VCaP (cell line): Measurements from ENCODE around the gene NIPBL.

Experiments used
- H3K27ac ChIP-seq: fragments of 450-650 bp; 2 replicates; pipeline ENCODE4 v1.5.1; 2017
- TF ChIP-seq, protein P1 (sequence below): fragments of 450-650 bp; conservative IDR thresholded peaks from 2 replicates; pipeline ENCODE4 v1.5.1; 2017; ENCODE audit warnings: mild to moderate bottlenecking, moderate library complexity

NIPBL gene

DNA sequence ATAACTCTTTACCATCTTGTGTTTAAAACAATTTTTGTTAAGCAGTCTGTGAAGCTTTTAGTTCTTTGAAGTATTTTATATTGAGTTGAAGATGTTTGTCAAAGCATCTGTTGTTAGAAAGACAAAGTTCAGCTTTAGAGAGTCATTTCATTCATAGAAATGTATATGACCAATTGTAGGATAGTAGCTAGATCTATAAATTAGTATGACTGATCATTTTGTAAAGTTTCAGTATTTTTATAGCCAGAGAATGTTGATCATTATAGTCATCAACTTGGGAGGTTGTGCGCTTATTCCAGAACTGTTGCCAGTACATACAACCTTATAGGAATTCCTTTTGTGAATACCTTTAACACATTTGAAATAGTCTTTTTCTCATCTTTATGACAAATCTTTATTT, 5.2 kb downstream of the NIPBL start:
- H3K27ac ChIP-seq = no peak overlapping the region
- TF ChIP-seq, protein P1, sequence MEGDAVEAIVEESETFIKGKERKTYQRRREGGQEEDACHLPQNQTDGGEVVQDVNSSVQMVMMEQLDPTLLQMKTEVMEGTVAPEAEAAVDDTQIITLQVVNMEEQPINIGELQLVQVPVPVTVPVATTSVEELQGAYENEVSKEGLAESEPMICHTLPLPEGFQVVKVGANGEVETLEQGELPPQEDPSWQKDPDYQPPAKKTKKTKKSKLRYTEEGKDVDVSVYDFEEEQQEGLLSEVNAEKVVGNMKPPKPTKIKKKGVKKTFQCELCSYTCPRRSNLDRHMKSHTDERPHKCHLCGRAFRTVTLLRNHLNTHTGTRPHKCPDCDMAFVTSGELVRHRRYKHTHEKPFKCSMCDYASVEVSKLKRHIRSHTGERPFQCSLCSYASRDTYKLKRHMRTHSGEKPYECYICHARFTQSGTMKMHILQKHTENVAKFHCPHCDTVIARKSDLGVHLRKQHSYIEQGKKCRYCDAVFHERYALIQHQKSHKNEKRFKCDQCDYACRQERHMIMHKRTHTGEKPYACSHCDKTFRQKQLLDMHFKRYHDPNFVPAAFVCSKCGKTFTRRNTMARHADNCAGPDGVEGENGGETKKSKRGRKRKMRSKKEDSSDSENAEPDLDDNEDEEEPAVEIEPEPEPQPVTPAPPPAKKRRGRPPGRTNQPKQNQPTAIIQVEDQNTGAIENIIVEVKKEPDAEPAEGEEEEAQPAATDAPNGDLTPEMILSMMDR = no peak

DNA sequence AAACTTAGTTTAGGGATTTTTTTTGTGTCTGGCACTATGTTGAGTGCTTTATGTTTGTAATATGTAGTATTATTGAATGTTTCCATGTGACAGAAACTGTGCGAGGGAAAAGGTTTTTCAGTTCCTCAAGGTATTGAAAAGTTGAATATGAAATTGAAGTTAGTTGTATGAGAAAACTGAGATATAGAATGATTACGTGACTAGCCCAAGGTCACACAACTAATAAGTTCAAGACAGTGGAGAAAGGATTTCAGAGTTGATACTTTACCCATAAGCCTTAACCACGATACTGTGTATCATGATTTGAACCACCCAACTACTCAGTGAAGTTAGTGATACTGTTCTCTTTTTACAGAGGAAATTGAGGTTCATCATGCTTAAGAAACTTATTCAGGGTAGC, 5.7 kb downstream of the NIPBL start:
- TF ChIP-seq, protein P1 = no peak

DNA sequence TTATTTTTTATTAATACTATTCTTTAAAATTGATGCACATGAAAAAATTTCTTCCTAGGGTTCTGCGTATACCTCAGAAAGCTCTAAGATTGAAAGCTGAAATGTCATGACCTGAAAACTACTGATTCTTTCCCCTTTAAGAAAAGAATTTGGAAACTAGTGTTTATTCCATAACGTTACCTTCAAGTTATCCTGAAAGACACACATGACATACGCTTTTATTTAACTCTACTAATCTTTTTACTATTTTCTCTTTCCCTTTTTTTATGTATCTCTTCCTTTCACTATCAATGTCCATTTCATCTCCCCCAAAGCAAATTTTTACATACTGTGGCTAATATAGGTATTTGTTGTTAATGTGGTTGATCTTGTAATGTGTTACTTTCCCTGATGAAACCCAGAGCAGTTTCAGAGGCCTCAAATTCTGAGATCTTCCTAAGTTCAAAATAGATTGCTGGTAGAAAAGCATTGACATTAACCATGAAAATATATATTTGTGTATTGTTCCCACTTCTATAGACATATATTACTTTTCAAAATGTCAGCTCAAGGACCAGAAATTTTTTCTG, 7.4 kb downstream of the NIPBL start:
- H3K27ac ChIP-seq = no peak overlapping the region
- TF ChIP-seq, protein P1 = no peak

More for the DNA sequence above, 5.7 kb downstream of the NIPBL start:
- no peak overlapping the region for H3K27ac ChIP-seq

DNA sequence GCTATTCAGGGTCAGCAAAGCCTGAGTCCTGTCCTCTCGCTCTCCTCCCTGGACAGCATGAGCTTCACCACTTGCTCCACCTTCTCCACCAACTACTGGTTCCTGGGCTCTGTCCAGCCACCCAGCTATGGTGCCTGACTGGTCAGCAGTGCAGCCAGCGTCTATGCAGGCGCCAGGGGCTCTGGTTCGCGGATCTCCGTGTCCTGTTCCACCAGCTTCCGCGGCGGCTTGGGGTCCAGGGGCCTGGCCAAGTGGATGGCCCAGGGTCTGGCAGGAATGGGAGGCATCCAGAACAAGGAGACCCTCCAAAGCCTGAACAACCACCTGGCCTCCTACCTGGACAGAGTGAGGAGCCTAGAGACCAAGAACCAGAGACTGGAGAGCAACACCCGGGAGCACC, 8.6 kb downstream of the NIPBL start:
- TF ChIP-seq, protein P1 = no peak
- no peak overlapping the region for H3K27ac ChIP-seq

DNA sequence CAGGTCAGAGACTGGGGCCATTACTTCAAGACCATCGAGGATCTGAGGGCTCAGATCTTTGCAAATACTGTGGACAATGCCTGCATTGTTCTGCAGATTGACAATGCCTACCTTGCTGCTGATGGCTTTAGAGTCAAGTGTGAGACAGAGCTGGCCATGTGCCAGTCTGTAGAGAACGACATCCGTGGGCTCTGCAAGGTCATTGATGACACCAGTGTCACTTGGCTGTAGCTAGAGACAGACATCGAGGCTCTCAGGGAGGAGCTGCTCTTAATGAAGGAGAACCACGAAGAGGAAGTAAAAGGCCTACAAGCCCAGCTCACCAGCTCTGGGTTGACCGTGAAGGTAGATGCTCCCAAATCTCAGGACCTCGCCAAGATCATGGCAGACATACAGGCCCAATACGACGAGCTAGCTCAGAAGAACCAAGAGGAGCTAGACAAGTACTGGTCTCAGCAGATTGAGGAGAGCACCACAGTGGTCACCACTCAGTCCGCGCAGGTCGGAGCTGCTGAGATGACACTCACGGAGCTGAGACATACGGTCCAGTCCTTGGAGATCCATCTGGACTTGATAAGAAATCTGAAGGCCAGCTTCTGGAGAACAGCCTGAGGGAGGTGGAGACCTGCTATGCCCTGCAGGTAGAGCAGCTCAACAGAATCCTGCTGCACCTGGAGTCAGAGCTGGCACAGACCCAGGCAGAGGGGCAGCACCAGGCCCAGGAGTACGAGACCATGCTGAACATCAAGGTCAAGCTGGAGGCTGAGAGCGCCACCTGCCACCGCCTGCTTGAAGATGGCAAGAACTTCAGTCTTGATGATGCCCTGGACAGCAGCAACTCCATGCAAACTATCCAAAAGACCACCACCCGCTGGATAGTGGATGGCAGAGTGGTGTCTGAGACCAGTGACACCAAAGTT, 9.3 kb downstream of the NIPBL start:
- no peak overlapping the region for H3K27ac ChIP-seq
- TF ChIP-seq, protein P1 = no peak

DNA sequence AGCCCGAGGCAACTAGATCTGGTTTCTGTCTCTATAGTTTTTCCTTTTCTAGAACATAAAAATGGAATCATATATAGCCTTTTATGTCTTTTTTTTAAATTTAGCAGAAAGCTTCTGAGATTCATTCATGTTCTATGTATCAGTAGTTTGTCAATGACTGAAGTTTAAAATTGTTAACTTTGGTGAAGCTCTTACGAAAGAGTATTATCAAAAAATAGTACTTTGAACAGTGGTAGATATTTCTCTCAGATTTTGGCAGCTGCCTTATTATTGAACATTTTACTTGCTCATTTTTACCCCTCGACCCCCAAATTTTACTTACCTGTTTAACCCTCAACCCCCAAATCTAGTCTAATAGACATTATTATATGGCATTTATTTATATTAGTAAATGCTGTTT, 10.2 kb downstream of the NIPBL start:
- H3K27ac ChIP-seq = no peak overlapping the region
- TF ChIP-seq, protein P1 = no peak

DNA sequence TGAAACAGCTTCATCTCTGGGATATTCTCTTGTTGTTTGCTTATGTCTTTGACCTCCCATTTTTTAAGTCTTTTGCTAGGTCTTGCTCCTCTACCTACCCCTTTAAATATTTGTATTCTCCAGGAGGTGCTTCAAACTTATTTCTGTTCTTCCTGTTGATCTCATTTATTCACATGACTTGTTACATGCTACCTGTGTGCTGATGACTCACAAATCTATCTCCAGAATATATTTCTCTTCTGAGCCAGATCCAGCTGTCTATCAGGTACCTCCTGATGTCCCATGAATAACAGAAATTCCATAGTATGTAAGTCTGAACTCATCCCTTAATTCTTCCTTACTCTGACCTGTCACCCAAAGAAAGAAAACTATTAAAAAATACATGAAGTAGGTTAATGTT, 11.0 kb downstream of the NIPBL start:
- TF ChIP-seq, protein P1 = no peak

More for the DNA sequence above, 11.0 kb downstream of the NIPBL start:
- no peak overlapping the region for H3K27ac ChIP-seq
